SIG-M5 treated with dmso at 0.1 percent for 504 hours (cell line): ENCODE measurements around the gene PTGS1.
A peak's percentile ranks its signal among the peaks of the same experiment; 100 is the strongest.

Source experiments
- DNase-seq: peaks from one replicate; lab custom pipeline; 2025; ENCODE audit not compliant: unreplicated experiment; lab: John Stamatoyannopoulos, UW

Gene PTGS1

DNA sequence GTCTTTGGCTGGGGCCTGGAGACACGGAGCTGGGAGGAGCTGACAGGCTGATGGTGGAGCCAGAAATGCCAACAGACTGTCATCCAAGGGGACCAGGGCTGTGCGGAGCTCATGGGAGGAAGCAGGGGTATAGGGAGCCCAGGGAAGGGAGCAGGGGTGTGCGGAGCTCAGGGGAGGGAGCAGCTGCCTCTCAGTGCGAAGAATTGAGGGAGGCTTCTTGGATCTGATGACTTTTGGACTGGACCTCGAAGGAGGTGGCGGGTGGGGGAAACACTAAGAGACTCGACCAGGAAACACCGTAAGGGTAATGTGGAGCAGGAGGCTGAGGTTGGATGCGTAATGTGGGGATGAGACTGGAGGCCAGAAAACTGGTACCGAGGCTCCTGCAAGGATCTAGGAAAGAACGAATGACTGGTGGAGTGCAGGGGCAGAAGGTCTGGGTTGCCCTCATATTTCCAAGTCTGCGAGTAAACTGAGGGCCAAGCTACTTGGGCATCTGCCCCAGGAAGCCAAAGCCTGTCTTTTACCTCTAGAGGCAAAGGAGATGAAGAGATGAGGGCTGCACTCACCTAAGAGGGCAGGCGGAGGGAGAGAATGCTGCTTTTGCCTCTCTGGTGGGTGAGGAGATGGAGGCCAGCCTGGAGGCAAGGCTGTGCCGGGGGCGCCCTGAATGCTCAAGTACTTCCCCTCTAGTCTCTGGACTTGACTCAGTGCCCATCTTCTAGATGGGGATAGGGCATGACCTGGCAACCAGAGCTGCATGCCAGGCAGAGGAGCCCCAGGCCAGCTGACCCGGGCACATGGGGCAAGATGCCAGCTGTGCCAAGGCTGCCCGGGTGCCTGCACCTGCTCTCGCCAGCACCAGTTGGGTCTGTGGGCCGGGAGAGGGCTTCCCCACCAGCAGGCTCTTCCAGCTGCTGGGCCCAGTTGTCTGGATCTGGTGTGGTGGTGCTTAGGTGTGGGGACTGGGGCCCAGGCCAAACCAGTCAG lies 2.3 kb downstream of the PTGS1 start:
- no peak for DNase-seq

DNA sequence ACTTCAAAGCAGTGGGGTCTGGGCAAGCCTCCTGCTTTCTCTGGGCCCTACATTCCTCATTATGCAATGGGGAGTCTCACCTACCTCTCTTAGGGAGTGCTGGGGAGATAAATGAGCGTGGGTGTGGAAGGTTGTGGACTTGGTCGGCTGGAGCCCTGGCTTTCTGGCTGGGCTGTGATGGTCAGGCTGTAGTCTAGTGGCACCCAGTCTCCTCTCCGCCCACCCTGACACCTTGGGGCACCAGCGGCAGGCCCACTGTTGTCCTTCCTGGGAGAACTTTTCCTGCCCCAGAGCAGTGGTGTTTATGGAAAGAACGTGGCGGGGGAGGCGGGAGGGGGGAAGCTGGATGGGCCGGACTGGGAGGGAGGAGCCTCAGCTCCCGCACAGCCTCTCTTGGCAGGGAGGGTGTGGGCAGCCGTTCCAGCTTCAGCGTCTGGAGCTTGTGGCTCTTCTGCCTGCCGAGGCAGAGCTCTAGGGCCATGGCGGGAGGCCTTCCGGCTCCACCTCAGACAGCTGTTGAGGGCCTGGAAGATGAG lies 4.1 kb downstream of the PTGS1 start:
- DNase-seq = no peak

DNA sequence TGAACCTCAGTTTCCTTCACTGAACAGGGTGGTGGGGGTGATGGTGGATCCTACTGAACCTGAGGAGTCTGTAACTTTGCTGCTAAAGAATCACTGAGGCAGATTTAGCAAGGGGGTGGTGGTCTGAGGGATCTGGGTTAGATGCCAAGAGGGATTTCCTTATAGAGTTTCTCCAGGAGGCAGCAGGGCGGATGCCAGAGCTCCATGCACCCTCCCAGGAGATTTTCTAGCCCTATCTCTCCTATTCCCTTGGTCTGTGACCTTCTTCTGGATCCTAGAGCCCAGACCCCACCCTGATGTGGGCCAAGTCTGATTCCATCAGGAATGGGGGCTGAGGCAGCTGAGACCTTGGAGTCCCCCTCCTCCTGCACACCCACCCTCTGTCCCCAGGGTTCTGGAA lies 6.0 kb downstream of the PTGS1 start:
- no peak for DNase-seq

DNA sequence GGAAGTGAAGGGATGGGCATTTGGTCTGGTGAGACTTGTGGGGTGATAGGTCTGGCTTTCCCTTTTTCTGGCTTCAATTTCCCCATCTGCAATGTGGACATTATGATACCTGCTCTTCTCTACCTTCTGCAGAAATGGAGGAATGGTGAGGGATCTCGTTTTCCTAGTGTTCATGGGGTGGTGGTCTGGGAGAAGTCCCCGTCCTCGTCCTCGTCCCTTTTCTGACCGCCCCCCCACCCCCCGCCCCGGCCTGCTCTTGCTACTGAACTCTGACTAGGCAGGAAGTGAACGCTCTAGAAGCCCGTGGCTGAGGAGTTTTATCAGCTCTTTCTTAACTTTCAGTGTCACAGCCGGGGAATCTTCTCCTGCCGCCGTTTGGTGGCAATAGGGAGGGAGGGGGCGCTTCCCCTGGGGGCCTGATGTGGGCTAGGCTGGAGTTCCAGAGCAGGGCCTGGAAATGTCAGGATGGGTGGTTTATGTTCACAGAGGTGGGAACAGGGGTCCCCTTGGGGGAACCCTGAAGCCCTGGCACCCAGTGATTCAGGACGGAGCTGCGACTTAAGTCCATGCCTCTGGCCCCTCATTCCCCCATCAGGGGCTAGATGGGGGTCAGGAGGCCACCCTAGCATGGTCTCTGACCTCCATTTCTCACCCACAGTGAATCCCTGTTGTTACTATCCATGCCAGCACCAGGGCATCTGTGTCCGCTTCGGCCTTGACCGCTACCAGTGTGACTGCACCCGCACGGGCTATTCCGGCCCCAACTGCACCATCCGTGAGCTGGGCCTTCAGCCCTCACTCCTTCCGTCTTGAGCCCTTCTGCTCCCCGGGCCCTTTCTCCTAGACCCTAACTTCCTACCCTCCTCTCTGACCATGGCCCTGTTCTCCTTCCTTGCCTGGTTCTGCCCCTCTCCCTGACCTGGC lies 6.7 kb downstream of the PTGS1 start:
- DNase-seq = no peak

DNA sequence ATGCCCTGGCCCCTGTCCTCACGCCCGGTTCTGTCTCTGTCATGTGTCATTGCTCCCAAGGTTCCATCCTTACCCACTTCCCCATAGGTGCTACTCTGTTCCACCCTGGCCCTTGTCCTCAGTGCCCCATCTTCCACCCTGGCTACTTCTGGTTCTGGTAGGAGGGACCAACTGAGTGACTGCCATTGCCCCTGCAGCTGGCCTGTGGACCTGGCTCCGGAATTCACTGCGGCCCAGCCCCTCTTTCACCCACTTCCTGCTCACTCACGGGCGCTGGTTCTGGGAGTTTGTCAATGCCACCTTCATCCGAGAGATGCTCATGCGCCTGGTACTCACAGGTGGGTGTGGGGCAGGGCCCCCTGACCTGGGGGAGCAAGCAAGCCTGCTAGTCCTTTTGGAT lies 7.4 kb downstream of the PTGS1 start:
- no peak for DNase-seq

DNA sequence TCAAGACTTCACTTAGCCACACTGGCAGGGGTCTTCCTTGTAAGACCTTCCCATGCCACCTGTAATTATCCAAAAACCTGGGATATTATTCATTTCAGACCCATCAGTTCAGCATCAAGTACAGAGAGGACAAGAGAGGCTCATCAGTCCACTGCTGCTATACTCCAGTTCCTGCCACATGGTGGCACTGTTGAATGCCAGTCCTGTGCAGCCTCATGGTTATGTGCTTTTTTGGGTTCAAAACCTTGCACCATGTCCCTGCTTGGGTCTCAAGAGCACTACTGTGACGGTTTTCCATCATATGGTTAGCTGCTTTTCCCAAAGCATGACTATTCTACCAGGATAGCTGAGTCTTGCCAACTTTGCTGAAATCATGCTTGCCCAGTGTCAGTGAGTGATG lies 8.5 kb downstream of the PTGS1 start:
- no peak for DNase-seq

DNA sequence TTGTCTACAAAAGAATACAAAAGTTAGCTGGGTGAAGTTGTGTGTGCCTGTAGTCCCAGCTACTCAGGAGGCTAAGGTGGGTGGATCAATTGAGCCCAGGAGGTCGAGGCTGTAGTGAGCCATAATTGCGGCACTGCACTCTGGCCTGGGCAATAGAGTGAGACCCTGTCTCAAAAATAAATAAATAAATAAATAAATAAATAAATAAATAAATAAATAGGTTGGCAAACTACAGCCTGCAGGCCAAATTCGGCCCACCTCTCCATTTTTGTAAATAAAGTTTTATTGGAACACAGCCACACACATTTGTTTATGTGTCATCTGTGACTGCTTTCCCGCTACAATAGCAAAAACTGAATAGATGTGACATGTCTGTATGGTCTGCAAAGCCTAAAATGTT lies 9.5 kb downstream of the PTGS1 start:
- no peak for DNase-seq

DNA sequence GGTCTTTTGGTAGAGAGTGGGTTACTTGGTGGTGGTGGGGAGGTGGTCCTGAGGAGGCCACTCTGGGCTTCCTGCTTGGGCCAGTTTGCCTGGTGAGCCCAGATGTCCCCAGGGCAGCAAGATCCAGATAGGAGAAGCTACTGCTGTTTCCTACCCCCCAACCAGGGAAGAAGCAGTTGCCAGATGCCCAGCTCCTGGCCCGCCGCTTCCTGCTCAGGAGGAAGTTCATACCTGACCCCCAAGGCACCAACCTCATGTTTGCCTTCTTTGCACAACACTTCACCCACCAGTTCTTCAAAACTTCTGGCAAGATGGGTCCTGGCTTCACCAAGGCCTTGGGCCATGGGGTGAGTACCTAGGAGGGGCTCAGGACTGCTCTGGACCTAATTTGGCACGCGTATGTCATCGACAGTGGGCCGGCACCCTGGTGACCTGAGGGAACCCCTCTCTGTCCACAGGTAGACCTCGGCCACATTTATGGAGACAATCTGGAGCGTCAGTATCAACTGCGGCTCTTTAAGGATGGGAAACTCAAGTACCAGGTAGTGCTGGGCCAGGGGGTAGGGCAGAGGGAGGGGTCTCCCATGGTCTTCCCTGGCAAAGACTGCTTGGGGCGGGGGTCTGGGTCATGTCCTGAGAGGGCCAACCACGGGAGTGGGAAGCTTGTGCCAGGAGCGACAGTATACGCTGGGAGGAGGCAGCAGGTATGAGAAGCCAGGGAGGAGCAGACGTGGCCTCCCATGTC lies 10.6 kb downstream of the PTGS1 start:
- no peak for DNase-seq

DNA sequence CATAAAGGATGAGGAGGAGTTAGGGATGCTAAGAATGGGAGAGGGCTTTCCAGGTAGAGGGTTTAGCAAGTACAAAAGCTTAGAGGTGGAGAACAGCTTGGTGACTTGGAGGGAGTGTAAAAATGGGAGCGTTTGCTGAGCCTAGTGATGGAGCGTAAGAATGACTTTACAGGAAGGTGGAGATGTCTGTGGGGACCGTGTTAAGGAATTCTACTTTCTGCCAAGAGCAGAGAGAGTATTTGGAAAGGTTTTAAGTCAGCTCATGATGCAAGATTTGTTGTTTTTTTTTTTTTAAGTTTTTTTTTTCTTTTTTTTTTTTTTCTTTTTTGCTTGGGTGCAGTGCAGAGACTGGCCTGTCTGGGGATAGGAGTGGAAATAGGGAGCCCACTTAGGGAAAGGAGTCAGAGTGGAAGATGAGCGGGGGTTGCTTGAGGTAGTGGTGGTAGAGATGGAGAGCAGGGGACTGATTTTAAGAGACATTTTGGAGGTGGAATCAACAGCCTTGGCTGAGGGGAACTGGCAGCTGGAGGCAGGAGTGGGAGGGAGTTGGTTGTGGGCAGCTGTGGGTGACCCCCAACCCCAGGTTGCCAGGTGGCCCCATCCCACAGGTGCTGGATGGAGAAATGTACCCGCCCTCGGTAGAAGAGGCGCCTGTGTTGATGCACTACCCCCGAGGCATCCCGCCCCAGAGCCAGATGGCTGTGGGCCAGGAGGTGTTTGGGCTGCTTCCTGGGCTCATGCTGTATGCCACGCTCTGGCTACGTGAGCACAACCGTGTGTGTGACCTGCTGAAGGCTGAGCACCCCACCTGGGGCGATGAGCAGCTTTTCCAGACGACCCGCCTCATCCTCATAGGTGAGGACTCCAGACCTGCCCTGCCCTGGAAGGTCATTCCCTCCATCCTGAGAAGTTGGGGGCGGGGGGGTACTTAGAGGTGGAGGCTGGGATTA lies 12.4 kb downstream of the PTGS1 start:
- no peak for DNase-seq

DNA sequence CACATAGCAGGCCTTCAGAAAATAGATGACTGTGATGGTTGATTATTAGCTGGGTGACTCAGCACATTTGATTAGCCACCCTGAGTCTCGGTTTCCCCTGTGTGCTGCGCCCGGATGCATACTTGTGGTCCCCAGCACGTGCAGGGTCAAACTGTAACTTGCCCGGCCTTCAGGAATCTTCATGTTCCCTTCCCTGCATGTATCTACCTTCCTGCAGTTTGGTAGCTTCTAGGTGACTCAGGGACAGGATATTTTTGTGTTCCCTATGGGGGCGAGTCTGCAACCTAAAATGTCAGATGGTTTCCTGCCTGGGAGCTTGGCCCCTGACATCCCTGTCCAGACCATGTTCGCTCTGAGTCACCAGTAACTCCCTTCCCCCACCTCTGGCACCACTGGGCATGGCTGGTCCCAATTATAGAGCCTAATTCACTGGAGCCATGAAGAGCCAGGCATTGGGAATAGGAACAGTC lies 13.2 kb downstream of the PTGS1 start:
- DNase-seq = no peak

DNA sequence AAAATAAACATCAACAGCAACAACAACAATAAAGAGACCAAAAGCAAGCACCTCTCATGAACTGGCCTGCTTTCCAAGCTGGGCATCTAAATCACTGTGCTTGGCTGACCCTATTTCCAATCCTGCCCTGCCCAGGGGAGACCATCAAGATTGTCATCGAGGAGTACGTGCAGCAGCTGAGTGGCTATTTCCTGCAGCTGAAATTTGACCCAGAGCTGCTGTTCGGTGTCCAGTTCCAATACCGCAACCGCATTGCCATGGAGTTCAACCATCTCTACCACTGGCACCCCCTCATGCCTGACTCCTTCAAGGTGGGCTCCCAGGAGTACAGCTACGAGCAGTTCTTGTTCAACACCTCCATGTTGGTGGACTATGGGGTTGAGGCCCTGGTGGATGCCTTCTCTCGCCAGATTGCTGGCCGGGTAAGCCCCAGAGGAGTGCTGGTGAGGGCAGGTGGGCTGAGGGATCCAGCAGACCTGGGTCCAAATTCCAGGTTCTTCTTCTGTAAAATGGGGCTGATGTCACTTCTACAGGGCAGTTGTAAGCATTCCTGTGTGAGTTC lies 15.6 kb downstream of the PTGS1 start:
- no peak for DNase-seq

DNA sequence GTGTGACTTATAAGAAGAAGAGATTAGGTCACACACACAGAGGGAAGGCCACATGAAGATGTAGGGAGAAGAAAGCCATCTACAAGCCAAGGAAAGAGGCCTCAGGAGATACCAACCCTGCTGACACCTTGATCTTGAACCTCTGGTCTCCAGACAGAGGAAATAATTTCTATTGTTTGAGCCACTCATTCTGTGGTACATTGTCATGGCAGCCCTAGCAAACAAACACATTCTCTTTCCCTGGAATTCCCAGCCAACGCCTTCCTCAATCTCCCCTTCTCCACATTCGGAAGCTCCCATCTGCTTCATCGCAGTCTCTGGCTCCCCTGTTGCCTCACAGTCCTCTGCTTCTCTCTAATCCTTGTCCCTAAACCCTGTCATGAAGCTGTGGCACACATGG lies 16.7 kb downstream of the PTGS1 start:
- no peak for DNase-seq

DNA sequence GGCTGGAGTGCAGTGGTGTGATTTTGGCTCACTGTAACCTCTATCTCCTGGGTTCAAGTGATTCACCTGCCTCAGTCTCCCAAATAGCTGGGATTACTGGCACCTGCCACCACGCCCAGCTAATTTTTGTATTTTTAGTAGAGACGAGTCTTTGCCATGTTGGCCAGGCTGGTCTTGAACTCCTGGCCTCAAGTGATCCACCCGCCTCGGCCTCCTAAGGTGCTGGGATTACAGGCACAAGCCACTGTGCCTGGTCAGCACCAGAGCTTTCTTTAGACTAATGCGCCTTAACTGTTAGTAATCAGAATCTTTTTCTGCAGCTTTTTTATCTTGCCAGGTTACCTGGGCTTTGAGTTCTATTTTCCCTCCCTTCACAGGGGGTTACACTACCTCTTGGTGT lies 18.4 kb downstream of the PTGS1 start:
- no peak for DNase-seq

DNA sequence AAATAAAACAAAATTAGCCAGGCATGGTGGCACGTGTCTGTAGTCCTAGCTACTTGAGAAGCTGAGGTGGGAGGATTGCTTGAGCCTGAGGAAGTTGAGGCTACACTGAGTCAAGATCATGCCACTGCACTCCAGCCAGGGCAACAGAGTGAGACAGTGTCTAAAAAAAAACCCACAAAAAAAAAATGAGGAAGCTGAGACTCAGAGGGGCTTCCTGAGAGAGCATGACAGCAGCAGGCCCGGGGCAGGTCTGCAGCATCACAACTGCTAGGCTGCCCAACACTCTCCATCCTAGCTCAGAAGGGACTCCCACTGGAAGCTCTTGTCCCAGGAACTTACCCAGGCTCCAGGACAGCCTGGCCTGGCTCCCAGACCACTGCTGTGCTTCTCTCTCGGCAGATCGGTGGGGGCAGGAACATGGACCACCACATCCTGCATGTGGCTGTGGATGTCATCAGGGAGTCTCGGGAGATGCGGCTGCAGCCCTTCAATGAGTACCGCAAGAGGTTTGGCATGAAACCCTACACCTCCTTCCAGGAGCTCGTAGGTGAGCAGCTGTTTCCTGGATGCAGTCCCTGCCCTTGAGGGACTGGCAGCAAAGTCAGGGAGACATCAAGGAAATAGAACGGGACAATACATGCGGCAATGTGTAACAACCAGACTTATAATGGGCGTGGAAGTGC lies 19.1 kb downstream of the PTGS1 start:
- peak; percentile 58 for DNase-seq

DNA sequence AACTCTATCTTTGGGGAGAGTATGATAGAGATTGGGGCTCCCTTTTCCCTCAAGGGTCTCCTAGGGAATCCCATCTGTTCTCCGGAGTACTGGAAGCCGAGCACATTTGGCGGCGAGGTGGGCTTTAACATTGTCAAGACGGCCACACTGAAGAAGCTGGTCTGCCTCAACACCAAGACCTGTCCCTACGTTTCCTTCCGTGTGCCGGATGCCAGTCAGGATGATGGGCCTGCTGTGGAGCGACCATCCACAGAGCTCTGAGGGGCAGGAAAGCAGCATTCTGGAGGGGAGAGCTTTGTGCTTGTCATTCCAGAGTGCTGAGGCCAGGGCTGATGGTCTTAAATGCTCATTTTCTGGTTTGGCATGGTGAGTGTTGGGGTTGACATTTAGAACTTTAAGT lies 21.5 kb downstream of the PTGS1 start:
- no peak for DNase-seq

DNA sequence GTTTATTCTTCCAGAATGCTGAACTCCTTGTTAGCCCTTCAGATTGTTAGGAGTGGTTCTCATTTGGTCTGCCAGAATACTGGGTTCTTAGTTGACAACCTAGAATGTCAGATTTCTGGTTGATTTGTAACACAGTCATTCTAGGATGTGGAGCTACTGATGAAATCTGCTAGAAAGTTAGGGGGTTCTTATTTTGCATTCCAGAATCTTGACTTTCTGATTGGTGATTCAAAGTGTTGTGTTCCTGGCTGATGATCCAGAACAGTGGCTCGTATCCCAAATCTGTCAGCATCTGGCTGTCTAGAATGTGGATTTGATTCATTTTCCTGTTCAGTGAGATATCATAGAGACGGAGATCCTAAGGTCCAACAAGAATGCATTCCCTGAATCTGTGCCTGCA lies 21.9 kb downstream of the PTGS1 start:
- no peak for DNase-seq

DNA sequence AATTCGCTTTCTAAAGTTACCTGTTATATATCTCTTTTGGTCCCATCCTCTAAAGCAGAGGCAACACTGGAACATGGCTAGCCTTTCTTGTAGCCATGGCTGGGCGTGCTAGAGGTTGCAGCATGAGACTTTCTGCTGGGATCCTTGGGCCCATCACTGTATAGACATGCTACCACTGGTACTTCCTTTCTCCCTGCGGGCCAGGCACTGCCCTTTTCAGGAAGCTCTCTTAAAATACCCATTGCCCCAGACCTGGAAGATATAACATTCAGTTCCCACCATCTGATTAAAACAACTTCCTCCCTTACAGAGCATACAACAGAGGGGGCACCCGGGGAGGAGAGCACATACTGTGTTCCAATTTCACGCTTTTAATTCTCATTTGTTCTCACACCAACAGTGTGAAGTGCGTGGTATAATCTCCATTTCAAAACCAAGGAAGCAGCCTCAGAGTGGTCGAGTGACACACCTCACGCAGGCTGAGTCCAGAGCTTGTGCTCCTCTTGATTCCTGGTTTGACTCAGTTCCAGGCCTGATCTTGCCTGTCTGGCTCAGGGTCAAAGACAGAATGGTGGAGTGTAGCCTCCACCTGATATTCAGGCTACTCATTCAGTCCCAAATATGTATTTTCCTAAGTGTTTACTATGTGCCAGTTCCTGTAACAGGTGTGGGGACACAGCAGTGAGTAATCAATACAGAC lies 22.6 kb downstream of the PTGS1 start:
- no peak for DNase-seq
